Left cardiac atrium (tissue), 4 donors: ENCODE data around the gene TMEM217. TPM values are rescaled to one million over a fixed set of nuclear protein-coding genes. Genes with fewer than 3 reads are reported as not detected.

ENCODE experiments used
- ATAC-seq, 2 donors: fragments of 200-7000 bp; cut with Tn5 transposase; one replicate each; pipeline ENCODE4 v1.9.1; 2020; ENCODE audit warnings: mild to moderate bottlenecking in 2 of 2, moderate library complexity in 2 of 2
- DNase-seq: peaks from one replicate; pipeline ENCODE4 v3.0.0-alpha.2; 2020
- intact Hi-C, 2 donors: fragments of 100-400 bp; cut with DNase I; formaldehyde crosslinking; loops; one replicate each; pipeline versions ENCODE4 v1.14.1 to v1.15.1; 2022 to 2023
- total RNA-seq, 2 donors: library from RNA; stranded (reverse); fragmentation: NEBNext Ultra II Directional; extraction: Animal tissue kit (Norgen Biotek cat#: 25700); gene quantifications; one replicate each; pipeline ENCODE4 v1.2.1, GENCODE V29; 2021
- donor health status: DM: no; HTN: yes; CAD: no.
- donor health status: DM: no; HTN: yes; CAD: no; lungs with severe emphysema.
- donor health status: DM: yes; HTN: yes; CAD: no.
- donor health status: Dilated cardiomyopathy.

Gene TMEM217
- total RNA-seq, 2 donors from 2014 or later = 0.62 to 1.9 TPM

DNA sequence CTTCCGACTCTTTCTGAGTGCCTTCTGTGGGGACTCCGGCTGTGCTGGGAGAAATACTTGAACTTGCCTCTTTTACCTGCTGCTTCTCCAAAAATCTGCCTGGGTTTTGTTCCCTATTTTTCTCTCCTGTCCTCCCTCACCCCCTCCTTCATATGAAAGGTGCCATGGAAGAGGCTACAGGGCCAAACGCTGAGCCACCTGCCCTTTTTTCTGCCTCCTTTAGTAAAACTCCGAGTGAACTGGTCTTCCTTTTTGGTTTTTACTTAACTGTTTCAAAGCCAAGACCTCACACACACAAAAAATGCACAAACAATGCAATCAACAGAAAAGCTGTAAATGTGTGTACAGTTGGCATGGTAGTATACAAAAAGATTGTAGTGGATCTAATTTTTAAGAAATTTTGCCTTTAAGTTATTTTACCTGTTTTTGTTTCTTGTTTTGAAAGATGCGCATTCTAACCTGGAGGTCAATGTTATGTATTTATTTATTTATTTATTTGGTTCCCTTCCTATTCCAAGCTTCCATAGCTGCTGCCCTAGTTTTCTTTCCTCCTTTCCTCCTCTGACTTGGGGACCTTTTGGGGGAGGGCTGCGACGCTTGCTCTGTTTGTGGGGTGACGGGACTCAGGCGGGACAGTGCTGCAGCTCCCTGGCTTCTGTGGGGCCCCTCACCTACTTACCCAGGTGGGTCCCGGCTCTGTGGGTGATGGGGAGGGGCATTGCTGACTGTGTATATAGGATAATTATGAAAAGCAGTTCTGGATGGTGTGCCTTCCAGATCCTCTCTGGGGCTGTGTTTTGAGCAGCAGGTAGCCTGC is 83.2 kb downstream of the TMEM217 start:
- intact Hi-C loops = loop anchor here (5.0 kb wide), 3 partner anchors 42 to 147 kb away; no protein-coding TSS in a partner anchor
- DNase-seq (no peak), ATAC-seq (no peak)

DNA sequence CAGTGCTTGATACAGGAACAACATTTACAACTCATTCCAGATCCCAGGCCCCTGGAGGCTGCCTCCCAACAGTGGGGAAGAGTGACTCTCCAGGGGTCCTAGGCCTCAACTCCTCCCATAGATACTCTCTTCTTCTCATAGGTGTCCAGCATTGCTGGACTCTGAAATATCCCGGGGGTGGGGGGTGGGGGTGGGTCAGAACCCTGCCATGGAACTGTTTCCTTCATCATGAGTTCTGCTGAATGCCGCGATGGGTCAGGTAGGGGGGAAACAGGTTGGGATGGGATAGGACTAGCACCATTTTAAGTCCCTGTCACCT is 83.8 kb downstream of the TMEM217 start:
- intact Hi-C loops = loop anchor here (5.0 kb wide), 3 partner anchors 42 to 147 kb away; no protein-coding TSS in a partner anchor
- DNase-seq (no peak), ATAC-seq (no peak)

DNA sequence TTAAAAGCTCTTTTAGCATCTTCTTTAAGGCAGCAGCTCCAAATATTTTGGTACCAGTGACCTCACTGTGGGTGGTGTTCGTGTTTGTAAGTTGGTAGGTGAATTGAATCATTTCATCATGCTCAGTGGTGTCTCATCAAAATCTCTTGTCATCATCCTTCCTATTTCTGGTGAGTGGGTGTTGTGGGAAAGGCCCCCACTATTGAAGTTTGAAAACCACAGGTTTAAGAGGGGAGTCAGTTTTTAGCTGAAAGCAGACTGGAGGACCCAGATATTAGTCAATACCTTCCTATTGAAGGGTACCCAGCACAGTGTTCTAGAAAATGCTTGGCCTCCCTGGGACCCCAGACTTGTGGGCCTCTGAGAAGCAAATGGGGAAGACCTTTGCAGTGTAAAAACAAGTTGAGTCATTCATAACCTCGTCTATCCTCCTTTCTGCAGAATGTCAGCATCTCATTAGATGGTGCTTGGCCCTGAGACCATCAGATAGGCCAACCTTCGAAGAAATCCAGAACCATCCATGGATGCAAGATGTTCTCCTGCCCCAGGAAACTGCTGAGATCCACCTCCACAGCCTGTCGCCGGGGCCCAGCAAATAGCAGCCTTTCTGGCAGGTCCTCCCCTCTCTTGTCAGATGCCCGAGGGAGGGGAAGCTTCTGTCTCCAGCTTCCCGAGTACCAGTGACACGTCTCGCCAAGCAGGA is 84.3 kb downstream of the TMEM217 start:
- intact Hi-C loops = loop anchor here (5.0 kb wide), 3 partner anchors 41 to 146 kb away; no protein-coding TSS in a partner anchor
- no peak for DNase-seq
- no peak for ATAC-seq

DNA sequence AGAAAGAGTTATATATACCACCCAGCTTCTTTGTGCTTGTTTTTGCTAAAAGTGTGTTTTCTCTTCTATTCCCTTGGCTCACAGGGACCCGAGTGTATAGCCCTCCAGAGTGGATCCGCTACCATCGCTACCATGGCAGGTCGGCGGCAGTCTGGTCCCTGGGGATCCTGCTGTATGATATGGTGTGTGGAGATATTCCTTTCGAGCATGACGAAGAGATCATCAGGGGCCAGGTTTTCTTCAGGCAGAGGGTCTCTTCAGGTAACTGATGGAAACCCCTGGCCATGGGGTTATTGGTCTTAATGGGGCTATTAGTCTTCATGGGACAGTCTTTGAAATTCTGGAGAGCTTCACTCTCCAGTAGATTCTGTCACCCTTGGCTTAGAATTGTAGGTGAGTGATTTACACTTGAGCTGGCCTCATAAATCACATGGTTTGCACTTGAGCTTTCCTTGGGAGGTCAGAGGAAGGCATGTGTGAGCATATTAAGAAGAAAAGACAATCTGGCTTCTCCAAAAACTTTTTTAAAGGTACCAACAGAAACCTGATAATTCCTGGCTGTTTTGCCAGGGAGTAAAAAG is 84.9 kb downstream of the TMEM217 start:
- DNase-seq (no peak), ATAC-seq (no peak)
- intact Hi-C loops = loop anchor here (1.0 to 5.0 kb wide), 4 partner anchors 41 to 146 kb away; no protein-coding TSS in a partner anchor

DNA sequence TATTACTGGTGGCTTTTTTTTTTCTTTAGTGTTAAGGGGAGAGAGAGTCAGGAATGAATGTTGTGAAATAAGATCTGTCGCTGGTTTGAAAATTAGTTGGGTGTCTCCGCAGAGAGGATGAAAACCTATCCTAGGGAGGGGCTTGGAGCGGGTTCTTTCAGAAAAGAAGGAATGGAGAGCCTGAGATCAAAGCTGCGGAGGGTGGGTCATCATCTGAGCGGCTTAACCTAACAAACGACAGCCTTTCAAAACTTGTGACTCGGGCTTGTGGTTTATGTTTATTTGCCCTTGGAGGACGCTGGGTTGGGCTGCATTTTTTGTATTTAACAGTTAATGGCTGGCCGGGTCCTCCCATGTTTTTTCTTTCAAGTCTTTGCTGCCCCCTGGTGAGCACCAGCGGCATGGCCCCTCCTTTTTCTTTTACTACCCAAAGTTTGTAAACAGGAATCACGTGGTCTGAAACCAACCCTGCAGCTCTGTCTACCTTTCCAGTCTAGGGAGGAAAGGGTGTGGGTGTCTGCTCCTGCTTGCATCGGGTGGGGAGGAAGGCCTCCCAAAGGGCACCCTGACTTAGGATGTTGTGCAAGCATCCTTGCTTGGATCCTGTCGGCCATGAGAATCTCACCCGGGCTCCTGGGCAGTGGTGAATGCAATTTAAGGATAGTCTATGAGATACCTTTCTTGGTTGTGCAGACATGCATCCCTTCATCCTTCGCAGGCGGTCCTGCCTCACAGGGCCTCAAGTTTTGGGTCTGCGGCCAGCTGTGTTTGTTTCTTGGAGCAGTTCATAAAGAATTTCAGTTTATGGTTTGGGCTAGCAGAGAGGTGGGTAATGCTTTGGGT is 85.8 kb downstream of the TMEM217 start:
- peak; percentile 2 to 13 for ATAC-seq
- DNase-seq = peak; percentile 85
- intact Hi-C loops = loop anchor here (1.0 to 5.0 kb wide), 4 partner anchors 40 to 145 kb away; no protein-coding TSS in a partner anchor

DNA sequence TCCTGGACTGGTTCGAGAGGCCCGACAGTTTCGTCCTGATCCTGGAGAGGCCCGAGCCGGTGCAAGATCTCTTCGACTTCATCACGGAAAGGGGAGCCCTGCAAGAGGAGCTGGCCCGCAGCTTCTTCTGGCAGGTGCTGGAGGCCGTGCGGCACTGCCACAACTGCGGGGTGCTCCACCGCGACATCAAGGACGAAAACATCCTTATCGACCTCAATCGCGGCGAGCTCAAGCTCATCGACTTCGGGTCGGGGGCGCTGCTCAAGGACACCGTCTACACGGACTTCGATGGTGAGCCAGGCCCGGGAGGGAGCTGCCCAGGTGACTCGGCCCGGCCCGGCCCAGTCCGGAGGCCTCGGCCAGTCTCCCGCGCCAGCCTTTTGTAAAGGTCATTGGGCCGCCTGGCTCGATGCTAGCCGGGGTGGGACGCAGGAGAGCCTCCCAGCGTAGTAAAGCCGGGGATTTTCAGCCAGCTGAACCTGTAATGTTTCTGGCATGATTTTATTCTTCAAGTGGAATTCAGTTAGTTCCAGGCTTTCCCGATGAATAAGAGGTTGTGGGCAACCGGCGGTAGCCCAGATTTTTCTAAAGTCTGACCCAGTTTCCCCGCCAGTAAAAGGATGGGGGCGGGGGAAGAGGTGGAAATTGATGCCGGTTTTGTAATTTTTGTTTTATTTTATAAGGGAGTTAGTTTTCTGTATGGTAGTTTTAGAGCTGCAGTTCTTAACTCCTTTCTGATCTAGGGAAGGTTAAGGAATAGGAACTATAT is 86.6 kb downstream of the TMEM217 start:
- DNase-seq (peak; percentile 50), ATAC-seq (peak in 1 of 2 donors; percentile 2)
- intact Hi-C loops = loop anchor here (5.0 kb wide), 3 partner anchors 39 to 144 kb away; no protein-coding TSS in a partner anchor

DNA sequence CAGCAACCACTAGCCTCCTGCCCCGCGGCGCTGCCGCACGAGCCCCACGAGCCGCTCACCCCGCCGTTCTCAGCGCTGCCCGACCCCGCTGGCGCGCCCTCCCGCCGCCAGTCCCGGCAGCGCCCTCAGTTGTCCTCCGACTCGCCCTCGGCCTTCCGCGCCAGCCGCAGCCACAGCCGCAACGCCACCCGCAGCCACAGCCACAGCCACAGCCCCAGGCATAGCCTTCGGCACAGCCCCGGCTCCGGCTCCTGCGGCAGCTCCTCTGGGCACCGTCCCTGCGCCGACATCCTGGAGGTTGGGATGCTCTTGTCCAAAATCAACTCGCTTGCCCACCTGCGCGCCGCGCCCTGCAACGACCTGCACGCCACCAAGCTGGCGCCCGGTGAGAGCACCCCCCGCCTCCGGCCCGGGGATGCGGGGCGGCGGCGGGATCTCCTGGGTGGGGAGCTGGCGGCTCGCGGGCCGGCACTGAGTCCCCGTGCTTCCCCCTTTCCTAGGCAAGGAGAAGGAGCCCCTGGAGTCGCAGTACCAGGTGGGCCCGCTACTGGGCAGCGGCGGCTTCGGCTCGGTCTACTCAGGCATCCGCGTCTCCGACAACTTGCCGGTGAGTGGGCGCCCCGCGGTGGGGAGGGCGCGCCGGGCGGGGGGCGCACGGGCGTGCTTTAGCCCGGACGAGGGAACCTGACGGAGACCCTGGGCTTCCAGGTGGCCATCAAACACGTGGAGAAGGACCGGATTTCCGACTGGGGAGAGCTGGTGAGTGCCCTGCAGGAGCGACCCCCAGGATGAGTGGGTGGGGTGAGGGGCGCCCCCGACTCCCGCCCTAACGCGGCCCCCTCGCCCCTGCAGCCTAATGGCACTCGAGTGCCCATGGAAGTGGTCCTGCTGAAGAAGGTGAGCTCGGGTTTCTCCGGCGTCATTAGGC is 87.4 kb downstream of the TMEM217 start:
- DNase-seq = peak; percentile 63
- intact Hi-C loops = loop anchor here (5.0 kb wide), 3 partner anchors 38 to 143 kb away; no protein-coding TSS in a partner anchor
- peak; percentile 13 to 15 for ATAC-seq

DNA sequence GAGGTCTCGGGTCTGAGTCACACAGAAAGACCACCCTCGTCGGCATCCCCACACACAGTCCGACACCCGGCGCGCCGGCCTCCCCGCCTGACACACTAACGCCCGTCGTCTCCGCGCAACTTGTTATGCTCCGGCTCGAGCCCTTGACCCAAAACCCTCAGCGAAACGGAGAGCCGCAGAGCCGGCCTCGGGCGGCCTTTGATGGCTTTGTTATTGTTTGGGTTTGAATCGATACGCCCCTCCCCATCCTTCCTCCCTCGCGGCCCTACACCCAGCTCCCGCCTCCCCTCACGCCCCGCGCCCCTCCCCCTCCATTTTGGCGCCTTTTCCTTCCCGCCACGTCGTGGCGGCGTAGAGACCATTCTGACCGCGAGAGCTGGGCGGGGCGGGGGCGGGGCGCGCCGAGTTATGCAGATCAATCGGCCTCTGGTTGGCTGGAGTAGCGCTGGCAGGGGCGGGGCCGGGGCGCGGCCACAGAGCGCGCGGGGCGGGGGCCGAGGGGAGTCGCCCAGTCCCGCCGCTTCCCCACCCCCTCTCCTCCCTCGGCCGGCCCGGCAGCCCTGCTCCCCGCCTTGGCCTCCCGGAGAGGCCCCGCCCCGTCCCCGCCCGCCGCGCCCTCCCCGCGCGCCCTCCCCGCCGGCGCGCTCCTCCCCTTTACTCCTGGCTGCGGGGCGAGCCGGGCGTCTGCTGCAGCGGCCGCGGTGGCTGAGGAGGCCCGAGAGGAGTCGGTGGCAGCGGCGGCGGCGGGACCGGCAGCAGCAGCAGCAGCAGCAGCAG is 88.3 kb downstream of the TMEM217 start, which contains the start of gene PIM1:
Gene PIM1 (plus strand): TSS at position 657 of the 777 bp plus-strand sequence. CDS start 424 bp downstream, outside the sequence.
- intact Hi-C loops = loop anchor here (5.0 kb wide), 3 partner anchors 37 to 142 kb away; no protein-coding TSS in a partner anchor
- DNase-seq = peak; percentile 99
- peak; percentile 93 to 95 for ATAC-seq

DNA sequence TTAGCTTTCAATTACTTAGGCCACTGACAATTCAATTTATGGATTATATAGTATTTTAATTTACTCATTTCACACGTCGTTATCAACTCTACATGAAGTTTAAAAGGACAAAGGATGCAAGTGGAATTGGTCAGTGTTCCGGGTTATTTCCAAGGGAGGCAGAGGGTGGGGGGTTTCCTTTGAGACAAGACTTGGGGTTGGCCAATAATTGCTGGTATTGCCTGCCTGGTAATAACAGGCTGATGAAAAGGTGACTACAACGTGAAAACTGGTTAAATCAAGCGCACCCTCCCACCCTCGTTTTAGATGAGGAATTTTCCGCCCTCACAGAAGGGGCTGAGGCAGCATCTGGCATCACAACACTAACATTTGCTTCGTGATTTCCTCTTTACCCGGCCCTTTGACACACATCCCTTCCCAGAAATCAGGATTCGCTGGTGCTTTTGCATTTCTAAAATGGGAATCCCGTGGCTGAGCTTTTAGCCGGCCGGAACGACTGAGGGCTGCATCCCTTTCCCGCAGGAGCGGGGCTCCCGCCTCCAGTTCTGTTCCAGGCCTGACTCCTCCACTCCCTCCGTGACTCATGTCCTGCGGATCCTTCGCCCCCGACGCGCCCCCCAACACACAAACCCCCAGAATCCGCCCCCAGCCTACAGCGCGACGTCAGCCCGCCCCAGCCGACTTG is 89.0 kb downstream of the TMEM217 start:
- ATAC-seq (peak; percentile 5 to 48), DNase-seq (no peak)
- intact Hi-C loops = no loop called here

DNA sequence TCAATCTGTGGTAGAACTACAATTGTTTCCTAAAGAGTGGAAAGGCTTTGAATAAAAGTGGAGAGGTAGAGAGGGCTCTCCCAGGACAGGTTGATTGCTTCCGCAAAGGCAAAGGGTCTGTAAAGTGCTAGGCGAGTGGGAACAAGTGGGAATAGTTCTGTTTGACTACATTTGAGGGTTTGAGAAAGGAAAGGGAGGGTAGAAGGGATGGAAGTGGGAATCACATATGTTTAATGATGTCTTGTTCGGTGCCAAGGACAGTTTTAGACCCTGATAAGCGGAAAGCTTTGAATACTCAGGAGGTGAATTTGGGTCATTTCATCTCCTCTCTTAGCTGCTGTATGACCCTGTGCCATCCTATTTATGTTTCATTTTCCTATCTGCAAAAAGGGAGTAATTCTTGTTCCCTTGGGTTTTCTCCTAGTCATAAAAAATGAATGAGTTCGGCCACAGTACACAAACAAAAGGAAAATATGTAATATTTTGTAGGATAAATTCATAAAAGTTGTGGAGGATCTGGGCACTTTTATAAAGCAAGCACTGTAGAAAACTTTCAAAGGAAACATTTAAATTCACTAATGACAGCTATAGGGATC is 89.7 kb downstream of the TMEM217 start:
- intact Hi-C loops = no loop called here
- no peak for ATAC-seq
- no peak for DNase-seq

DNA sequence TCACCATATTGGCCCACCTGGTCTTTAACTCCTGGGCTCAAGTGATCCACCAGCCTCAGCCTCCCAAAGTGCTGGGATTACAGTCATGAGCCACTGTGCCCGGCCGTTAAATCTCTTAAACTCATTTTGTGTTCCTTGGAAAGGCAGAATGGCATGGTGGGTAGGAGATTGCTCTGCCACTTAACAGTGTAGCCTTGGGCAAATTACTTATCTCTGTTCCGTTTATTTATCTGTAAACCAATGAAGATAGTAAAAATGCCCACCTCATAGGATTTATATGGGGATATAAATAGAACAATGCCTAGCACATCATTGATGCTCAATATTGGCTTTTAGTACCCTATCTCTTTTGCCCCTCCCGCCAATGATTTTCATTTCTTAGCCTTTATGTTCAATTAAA is 95.2 kb downstream of the TMEM217 start:
- intact Hi-C loops = no loop called here
- DNase-seq (no peak), ATAC-seq (no peak)
